SK-N-SH (cell line): Measurements from ENCODE around the gene HECTD4.

ENCODE experiments used
- CTCF ChIP-seq: fragments of 200-600 bp; sonication (generic); IDR thresholded peaks from 2 replicates; pipeline ENCODE4 v1.6.1; 2017; ENCODE audit warnings: antibody characterized with exemption, mild to moderate bottlenecking, moderate library complexity
- EP300 ChIP-seq, 2 experiments: IDR thresholded peaks; 2 replicates each; pipeline versions ENCODE4 v1.4.0 to v1.6.1; 2012; ENCODE audit warnings: borderline replicate concordance in 1 of 2, low read depth in 1 of 2, low read length in 1 of 2
- FOXM1 ChIP-seq: IDR thresholded peaks from 2 replicates; pipeline ENCODE4 v1.4.0; 2012; ENCODE audit warnings: low read depth, mild to moderate bottlenecking
- MAX ChIP-seq: IDR thresholded peaks from 2 replicates; pipeline ENCODE4 v1.4.0; 2012; ENCODE audit warnings: low read depth
- RFX5 ChIP-seq: IDR thresholded peaks from 2 replicates; pipeline ENCODE4 v1.6.1; 2012; ENCODE audit warnings: mild to moderate bottlenecking, improper control_type of control experiment, low read length
- TAF1 ChIP-seq: IDR thresholded peaks from 2 replicates; pipeline ENCODE4 v1.6.1; 2012; ENCODE audit warnings: low read depth, mild to moderate bottlenecking, low read length, moderate library complexity, borderline replicate concordance
- YY1 ChIP-seq: IDR thresholded peaks from 2 replicates; pipeline ENCODE4 v1.4.0; 2012; ENCODE audit warnings: low read depth, mild to moderate bottlenecking

- TF ChIP-seq TAF1 (no peak), RFX5 (no peak), FOXM1 (no peak), CTCF (no peak), YY1 (no peak), EP300 (IDR thresholded peaks at IDR 0.05; ENCODE audit: borderline replicate concordance in 1 of 2, low read depth in 1 of 2, low read length in 1 of 2) (no peak), MAX (no peak)
Measured at GRCh38 chr12:112382866-112383265, 635 bp upstream of the HECTD4 start.
